Spleen (tissue), 11 donors: ENCODE measurements around the gene ACTN1. TPM values are rescaled to one million over a fixed set of nuclear protein-coding genes. Genes with fewer than 3 reads are reported as not detected.

Experiments used
- DNase-seq: peaks from one replicate; pipeline ENCODE4 v3.0.0-alpha.2; 2020
- H3K27ac ChIP-seq, 8 donors: fragments of 200-600 bp; sonication (generic) in 7 of 8; 1 replicate in 4 of 8; 2 replicates in 4 of 8; pipeline versions ENCODE4 v1.5.0 to v1.8.0; 2016 to 2021; ENCODE audit warnings: inconsistent platforms in 4 of 8, mild to moderate bottlenecking in 4 of 8, moderate library complexity in 1 of 8
- H3K27me3 ChIP-seq, 7 donors: fragments of 200-600 bp; sonication (generic) in 6 of 7; replicated peaks in 1 of 7; 1 replicate in 4 of 7; 2 replicates in 3 of 7; pipeline versions ENCODE4 v1.5.0 to v1.8.0; 2016 to 2021; ENCODE audit warnings: inconsistent platforms in 3 of 7, mild to moderate bottlenecking in 1 of 7
- H3K36me3 ChIP-seq, 6 donors: fragments of 200-600 bp; sonication (generic) in 5 of 6; 1 replicate in 4 of 6; 2 replicates in 2 of 6; pipeline versions ENCODE4 v1.5.0 to v1.8.0; 2016 to 2021; ENCODE audit warnings: inconsistent platforms in 2 of 6
- H3K4me1 ChIP-seq, 6 donors: fragments of 200-600 bp; sonication (generic) in 5 of 6; 1 replicate in 3 of 6; 2 replicates in 3 of 6; pipeline versions ENCODE4 v1.5.0 to v1.8.0; 2016 to 2021; ENCODE audit warnings: inconsistent platforms in 3 of 6
- H3K4me3 ChIP-seq, 8 donors: fragments of 200-600 bp; sonication (generic) in 7 of 8; 1 replicate in 4 of 8; 2 replicates in 4 of 8; pipeline versions ENCODE4 v1.5.0 to v1.8.0; 2016 to 2021; ENCODE audit warnings: inconsistent platforms in 4 of 8, mild to moderate bottlenecking in 4 of 8, moderate library complexity in 2 of 8
- H3K9me3 ChIP-seq, 8 donors: fragments of 200-600 bp; sonication (generic) in 7 of 8; 1 replicate in 4 of 8; 2 replicates in 4 of 8; pipeline versions ENCODE4 v1.5.0 to v1.8.0; 2016 to 2021; ENCODE audit warnings: inconsistent platforms in 4 of 8
- POLR2A ChIP-seq, 3 donors: fragments of 450-650 bp; IDR thresholded peaks; one replicate each; pipeline ENCODE4 v1.5.1; 2017; ENCODE audit warnings: antibody characterized with exemption in 3 of 3, mild to moderate bottlenecking in 1 of 3
- POLR2AphosphoS5 ChIP-seq, 3 donors: sonication (generic); formaldehyde crosslinking; IDR thresholded peaks; one replicate each; pipeline ENCODE4 v1.5.1; 2017; ENCODE audit warnings: antibody characterized with exemption in 3 of 3
- WGBS, 5 donors: extraction: QIAGEN DNeasy Blood & Tissue Kit in 3 of 5; methylation state at CpG; one replicate each; pipeline versions ENCODE4 v1.1.5 to v1.1.7; 2013 to 2018; 5-methylcytosine and 5-hydroxymethylcytosine counted together
- intact Hi-C: fragments of 100-400 bp; cut with DNase I; formaldehyde crosslinking; loops from one replicate; pipeline ENCODE4 v1.15.0; 2023; ENCODE audit warnings: low total_unique reads
- polyA plus RNA-seq, 3 donors: library from polyadenylated mRNA; stranded (reverse); fragments of 200-250 nt; gene quantifications; one replicate each; pipeline ENCODE4 v1.2.1, GENCODE V29; 2013
- total RNA-seq, 7 donors: library from RNA; depleted of rRNA in 3 of 7; stranded (reverse); fragments of >200 nt in 3 of 7; fragmentation: NEBNext Ultra II Directional in 4 of 7; extraction: Animal tissue kit (Norgen Biotek cat#: 25700) in 4 of 7; gene quantifications; one replicate each; pipeline versions ENCODE4 v1.1.0 to v1.2.1, GENCODE V29; 2016 to 2021
- TF ChIP-seq, protein P1 (sequence below), 11 experiments: fragments of 200-600 bp in 7 of 11; fragments of 450-650 bp in 4 of 11; sonication (generic) in 4 of 11; IDR thresholded peaks in 8 of 11; conservative IDR thresholded peaks in 3 of 11; 1 replicate in 7 of 11; 2 replicates in 4 of 11; pipeline versions ENCODE4 v1.4.0 to v1.8.0; 2016 to 2021; ENCODE audit warnings: antibody characterized with exemption in 11 of 11, inconsistent platforms in 4 of 11, mild to moderate bottlenecking in 1 of 11
- donor health status: healthy with polysubstance abuse.
- donor health status: DM: no; HTN: no; CAD: no; lungs with moderate emphysema.
- donor health status: DM: no; HTN: no; CAD: no.
- donor health status: Bipolar disorder and iron deficiency.
- donor health status: healthy.
- donor health status: DM: no; HTN: no; CAD: no.
- donor health status: DM: yes; HTN: yes; CAD: no.

Gene ACTN1
- total and polyA plus RNA-seq, 10 donors = 15.4 to 315 (median 95.4) TPM

DNA sequence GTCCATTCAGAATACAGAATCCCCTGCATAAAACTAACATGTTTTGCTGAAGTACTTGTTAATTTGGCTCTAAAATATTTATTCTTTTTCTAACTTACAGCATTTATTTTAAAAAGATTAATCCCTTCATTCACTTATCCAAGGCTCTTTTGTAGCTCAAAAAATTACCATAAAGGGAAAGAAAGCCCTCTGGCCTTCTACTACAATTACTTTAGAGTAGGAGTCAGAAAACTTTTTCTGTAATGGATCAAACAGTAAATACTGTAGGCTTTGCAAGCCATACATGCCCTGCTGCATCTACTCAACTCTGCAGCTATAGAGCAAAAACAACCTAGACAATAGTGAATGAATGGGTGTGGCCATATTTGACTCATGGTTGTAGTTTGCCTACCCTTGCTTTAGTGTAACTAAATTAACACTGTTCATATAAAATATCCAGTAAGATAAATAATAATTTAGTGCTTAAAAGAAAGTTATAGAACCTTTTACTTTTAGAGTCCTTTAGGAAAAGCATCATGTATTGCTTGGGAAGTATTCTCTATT lies 112.0 kb downstream of the ACTN1 start:
- intact Hi-C loops = no loop called here
- DNase-seq = no peak
- Histone ChIP-seq H3K9me3 (peaks cover 3 to 23% (median 15%) of the 10 kb centered on the region in 8 donors), H3K36me3 (peaks cover 0 to 24% (median 4%) of the 10 kb centered on the region in 6 donors), H3K27ac (no peak overlapping the region), H3K27me3 (no peaks in the 10 kb centered on the region), H3K4me1 (peaks cover 0 to 6% (median 0%) of the 10 kb centered on the region in 6 donors), H3K4me3 (no peak overlapping the region)
- TF ChIP-seq, protein P1, sequence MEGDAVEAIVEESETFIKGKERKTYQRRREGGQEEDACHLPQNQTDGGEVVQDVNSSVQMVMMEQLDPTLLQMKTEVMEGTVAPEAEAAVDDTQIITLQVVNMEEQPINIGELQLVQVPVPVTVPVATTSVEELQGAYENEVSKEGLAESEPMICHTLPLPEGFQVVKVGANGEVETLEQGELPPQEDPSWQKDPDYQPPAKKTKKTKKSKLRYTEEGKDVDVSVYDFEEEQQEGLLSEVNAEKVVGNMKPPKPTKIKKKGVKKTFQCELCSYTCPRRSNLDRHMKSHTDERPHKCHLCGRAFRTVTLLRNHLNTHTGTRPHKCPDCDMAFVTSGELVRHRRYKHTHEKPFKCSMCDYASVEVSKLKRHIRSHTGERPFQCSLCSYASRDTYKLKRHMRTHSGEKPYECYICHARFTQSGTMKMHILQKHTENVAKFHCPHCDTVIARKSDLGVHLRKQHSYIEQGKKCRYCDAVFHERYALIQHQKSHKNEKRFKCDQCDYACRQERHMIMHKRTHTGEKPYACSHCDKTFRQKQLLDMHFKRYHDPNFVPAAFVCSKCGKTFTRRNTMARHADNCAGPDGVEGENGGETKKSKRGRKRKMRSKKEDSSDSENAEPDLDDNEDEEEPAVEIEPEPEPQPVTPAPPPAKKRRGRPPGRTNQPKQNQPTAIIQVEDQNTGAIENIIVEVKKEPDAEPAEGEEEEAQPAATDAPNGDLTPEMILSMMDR (IDR thresholded peaks at IDR 0.05 in 8 of 11, conservative IDR thresholded peaks at IDR 0.05 in 3 of 11) = no peak
- no peak for TF ChIP-seq POLR2AphosphoS5 (IDR thresholded peaks at IDR 0.05)
- no peak for TF ChIP-seq POLR2A (IDR thresholded peaks at IDR 0.05)

DNA sequence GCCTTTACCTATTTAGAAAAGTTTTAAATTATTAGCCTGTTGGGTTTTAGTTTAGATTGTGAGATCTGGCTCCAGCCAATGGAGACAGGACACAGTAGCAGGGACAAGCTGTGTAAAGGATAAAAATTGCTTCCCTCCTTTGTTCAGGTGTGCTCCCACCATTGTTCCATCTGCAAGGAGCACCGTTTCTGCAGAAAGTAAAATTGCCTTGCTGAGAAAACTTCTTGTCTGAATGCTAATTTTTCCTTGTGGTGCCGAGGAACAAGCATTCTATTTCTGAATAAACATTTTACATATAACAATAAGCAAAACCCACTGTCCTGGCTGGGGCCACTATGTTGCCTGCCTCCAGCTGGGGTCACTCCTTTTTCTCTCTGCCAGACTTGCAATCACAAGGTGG lies 113.6 kb downstream of the ACTN1 start:
- 90 to 96% (median 92%) methylated on average over 2 of the region's 2 CpGs for WGBS, 5 donors
- no peak for DNase-seq
- intact Hi-C loops = no loop called here
- Histone ChIP-seq H3K9me3 (peaks cover 3 to 23% (median 15%) of the 10 kb centered on the region in 8 donors), H3K4me3 (no peak overlapping the region), H3K4me1 (peaks cover 0 to 6% (median 0%) of the 10 kb centered on the region in 6 donors), H3K36me3 (peaks cover 0 to 8% (median 0%) of the 10 kb centered on the region in 6 donors), H3K27ac (no peak overlapping the region), H3K27me3 (no peaks in the 10 kb centered on the region)
- TF ChIP-seq, protein P1 (IDR thresholded peaks at IDR 0.05 in 8 of 11, conservative IDR thresholded peaks at IDR 0.05 in 3 of 11) = no peak
- no peak for TF ChIP-seq POLR2AphosphoS5 (IDR thresholded peaks at IDR 0.05)

DNA sequence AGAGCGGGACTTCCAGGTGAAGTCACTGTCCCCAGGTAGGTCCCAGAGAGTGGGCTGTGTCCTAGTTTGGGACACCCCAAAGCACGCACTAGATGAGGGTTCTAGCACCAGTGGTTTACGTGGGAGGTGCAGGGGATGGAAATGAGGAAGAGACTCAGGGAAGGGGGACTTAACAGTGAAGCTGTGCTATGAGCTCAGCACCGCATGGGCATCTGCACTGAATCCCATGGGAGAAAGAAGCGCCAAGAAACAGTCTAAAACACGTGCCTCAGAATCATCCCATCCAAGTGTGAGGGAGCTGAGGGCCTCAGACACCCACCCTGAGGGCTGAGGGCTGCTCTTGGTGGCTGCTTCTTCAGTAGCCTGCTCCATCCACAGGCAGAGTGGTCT lies 114.7 kb downstream of the ACTN1 start:
- H3K9me3 ChIP-seq = peaks cover 3 to 23% (median 15%) of the 10 kb centered on the region in 8 donors
- H3K4me1 ChIP-seq = peaks cover 0 to 6% (median 0%) of the 10 kb centered on the region in 6 donors
- H3K27ac ChIP-seq = no peak overlapping the region
- TF ChIP-seq POLR2A (IDR thresholded peaks at IDR 0.05) (no peak), POLR2AphosphoS5 (IDR thresholded peaks at IDR 0.05) (no peak)
- TF ChIP-seq, protein P1 (IDR thresholded peaks at IDR 0.05 in 8 of 11, conservative IDR thresholded peaks at IDR 0.05 in 3 of 11) = no peak
- intact Hi-C loops = no loop called here
- DNase-seq = no peak
- peaks cover 0 to 7% (median 0%) of the 10 kb centered on the region in 6 donors for H3K36me3 ChIP-seq
- H3K27me3 ChIP-seq = no peaks in the 10 kb centered on the region
- WGBS, 5 donors = 87 to 93% (median 93%) methylated on average over 5 to 6 of the region's 6 CpGs
- no peak overlapping the region for H3K4me3 ChIP-seq

DNA sequence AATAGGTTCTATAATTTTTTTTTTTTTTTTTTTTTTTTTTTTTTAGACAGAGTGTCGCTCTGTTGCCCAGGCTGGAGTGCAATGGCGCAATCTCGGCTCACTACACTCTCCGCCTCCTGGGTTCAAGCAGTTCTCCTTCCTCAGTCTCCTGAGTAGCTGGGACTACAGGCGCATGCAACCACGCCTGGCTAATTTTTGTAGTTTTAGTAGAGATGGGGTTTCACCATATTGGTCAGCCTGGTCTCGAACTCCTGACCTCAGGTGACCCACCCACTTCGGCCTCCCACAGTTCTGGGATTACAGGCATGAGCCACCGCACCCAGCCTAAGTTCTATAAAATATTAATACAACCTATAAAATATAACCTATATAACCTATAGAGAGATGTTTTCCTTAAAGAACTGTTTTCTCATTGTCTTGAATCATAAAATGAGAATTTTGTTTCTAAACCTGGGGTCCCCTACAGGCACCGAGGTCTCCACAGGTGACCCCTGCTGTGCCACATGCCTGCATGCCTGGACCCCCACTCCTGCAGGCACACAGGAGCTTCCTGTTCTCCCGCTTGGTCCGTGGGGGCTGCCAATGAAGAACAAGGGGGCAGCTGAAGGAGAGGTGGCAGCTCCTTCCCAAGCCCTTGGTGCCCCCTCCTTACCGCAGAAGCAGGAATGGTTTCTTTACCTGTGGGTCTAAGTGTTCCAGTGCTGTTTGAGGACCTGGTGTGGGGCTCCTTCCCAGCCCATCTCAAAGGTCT lies 115.3 kb downstream of the ACTN1 start:
- no peak for TF ChIP-seq POLR2AphosphoS5 (IDR thresholded peaks at IDR 0.05)
- no peak for TF ChIP-seq POLR2A (IDR thresholded peaks at IDR 0.05)
- TF ChIP-seq, protein P1 (IDR thresholded peaks at IDR 0.05 in 8 of 11, conservative IDR thresholded peaks at IDR 0.05 in 3 of 11) = no peak
- WGBS, 5 donors = 71 to 87% (median 76%) methylated on average over 12 to 13 of the region's 13 CpGs
- Histone ChIP-seq H3K27me3 (no peaks in the 10 kb centered on the region), H3K36me3 (peaks cover 0 to 7% (median 0%) of the 10 kb centered on the region in 6 donors), H3K27ac (no peak overlapping the region), H3K4me3 (no peak overlapping the region), H3K4me1 (peaks cover 0 to 6% (median 0%) of the 10 kb centered on the region in 6 donors), H3K9me3 (peaks cover 3 to 23% (median 15%) of the 10 kb centered on the region in 8 donors)
- intact Hi-C loops = no loop called here
- DNase-seq = no peak
